ENCODE data around the gene FDCSP. TPM values are rescaled to one million over a fixed set of nuclear protein-coding genes. Genes with fewer than 3 reads are reported as not detected.

Gene FDCSP
- total and polyA plus RNA-seq, 12 donors, result not detected

DNA sequence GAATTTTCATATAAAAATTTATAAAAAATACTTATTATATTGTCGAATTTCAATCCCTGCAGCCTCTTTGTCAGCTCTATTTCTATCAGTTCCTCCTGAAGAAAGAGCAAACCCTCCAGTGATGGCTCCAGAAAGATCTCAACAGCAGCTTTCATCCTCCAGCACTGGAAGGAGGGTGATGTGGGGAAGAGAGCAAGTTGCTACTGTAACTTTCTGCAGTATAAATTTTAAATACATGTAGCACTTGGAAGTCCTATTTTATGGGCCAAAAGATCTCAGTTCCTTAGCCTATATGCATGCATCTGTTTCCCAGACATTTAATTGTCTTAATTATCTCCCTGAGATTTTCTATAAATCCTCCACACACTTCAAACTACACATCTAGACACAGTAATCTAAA lies 44.1 kb upstream of the FDCSP start:
- no peak overlapping the region for H3K4me3 ChIP-seq
- H3K27me3 ChIP-seq, result no peaks in the 10 kb centered on the region
- H3K36me3 ChIP-seq, result no peaks in the 10 kb centered on the region
- no peaks in the 10 kb centered on the region for H3K4me1 ChIP-seq
- intact Hi-C loops (cut with DNase I), result loop anchor here in 2 of 10 donors (10.0 kb wide), 1 partner anchor 497 kb away; no protein-coding TSS in a partner anchor
- TF ChIP-seq, protein P1, sequence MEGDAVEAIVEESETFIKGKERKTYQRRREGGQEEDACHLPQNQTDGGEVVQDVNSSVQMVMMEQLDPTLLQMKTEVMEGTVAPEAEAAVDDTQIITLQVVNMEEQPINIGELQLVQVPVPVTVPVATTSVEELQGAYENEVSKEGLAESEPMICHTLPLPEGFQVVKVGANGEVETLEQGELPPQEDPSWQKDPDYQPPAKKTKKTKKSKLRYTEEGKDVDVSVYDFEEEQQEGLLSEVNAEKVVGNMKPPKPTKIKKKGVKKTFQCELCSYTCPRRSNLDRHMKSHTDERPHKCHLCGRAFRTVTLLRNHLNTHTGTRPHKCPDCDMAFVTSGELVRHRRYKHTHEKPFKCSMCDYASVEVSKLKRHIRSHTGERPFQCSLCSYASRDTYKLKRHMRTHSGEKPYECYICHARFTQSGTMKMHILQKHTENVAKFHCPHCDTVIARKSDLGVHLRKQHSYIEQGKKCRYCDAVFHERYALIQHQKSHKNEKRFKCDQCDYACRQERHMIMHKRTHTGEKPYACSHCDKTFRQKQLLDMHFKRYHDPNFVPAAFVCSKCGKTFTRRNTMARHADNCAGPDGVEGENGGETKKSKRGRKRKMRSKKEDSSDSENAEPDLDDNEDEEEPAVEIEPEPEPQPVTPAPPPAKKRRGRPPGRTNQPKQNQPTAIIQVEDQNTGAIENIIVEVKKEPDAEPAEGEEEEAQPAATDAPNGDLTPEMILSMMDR (IDR thresholded peaks at IDR 0.05), result no peak
- DNase-seq, result no peak
- ATAC-seq, result no peak
- H3K27ac ChIP-seq, result no peak overlapping the region
- 61 to 68% methylated on average over 1 of the region's 1 CpG for WGBS, 2 donors
- H3K9me3 ChIP-seq, result peaks cover 0 to 5% (median 0%) of the 10 kb centered on the region in 11 donors

DNA sequence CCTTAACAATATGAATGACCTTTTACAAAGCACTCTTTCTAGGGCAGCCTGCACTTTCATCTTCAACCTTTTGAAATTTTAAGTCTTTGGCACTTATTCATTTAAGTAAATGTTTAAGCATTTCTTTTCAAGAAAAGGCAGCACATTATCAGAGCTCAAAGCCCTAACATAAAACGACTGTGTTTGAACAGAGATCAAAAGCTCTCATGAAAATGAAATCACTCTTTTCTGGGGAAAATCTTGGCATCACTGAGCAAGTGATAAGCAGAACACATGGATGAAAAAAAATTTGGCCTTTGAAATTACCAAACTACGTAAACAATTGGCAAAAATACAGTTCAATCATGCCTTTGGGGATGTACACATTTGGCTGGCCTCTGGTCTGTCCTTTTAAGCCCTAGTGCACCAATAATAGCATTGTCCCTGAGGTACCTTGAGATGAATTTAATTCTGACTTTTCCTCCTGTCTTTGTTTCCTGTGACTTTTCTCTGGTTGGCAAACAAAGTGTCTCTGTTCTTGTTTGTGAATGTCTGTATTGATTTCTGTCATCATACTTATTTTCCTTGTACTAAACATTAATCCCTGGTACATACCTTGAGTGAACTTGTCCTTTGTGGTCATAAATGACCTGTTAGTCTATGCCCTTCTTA lies 43.3 kb upstream of the FDCSP start:
- Histone ChIP-seq H3K36me3 (no peaks in the 10 kb centered on the region), H3K4me3 (no peak overlapping the region), H3K4me1 (no peaks in the 10 kb centered on the region), H3K9me3 (peaks cover 0 to 5% (median 0%) of the 10 kb centered on the region in 11 donors), H3K27ac (no peak overlapping the region), H3K27me3 (no peaks in the 10 kb centered on the region)
- no peak for DNase-seq
- ATAC-seq, result no peak
- TF ChIP-seq, protein P1 (IDR thresholded peaks at IDR 0.05), result no peak
- WGBS, 2 donors, result 43 to 61% methylated on average over 2 of the region's 2 CpGs
- intact Hi-C loops (cut with DNase I), result loop anchor here in 2 of 10 donors (10.0 kb wide), 1 partner anchor 498 kb away; no protein-coding TSS in a partner anchor

- DNase-seq (no peak), ATAC-seq (no peak)
- Histone ChIP-seq H3K9me3 (peaks cover 0 to 5% (median 0%) of the 10 kb centered on the region in 11 donors), H3K36me3 (no peaks in the 10 kb centered on the region), H3K4me3 (no peak overlapping the region), H3K4me1 (no peaks in the 10 kb centered on the region), H3K27ac (no peak overlapping the region), H3K27me3 (no peaks in the 10 kb centered on the region)
- TF ChIP-seq, protein P1 (IDR thresholded peaks at IDR 0.05), result peak in 7 of 9 donors; percentile 15 to 63 (median 45)
- intact Hi-C loops (cut with DNase I), result loop anchor here in 2 of 10 donors (10.0 kb wide), 1 partner anchor 499 kb away; no protein-coding TSS in a partner anchor
- 50 to 52% methylated on average over 6 of the region's 6 CpGs for WGBS, 2 donors
Measured at GRCh38 chr4:70183168-70183939, 42.6 kb upstream of the FDCSP start.

DNA sequence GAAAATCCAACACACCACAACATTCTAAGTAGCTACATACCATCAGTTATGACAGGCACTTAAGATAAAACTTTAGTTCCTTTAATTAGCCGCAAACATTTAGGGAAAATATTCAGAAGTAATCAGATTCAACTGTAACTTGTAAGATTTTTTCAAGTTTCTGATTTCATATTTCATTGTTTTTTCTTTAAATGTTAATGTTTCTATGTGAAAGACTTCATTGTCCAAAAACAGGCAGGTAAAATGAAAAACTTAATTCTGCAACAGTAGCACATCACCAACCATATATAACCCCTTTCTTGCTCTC lies 42.0 kb upstream of the FDCSP start:
- TF ChIP-seq, protein P1 (IDR thresholded peaks at IDR 0.05), result peak in 1 of 9 donors; percentile 25
- 50 to 52% methylated on average over 1 of the region's 1 CpG for WGBS, 2 donors
- DNase-seq (no peak), ATAC-seq (no peak)
- Histone ChIP-seq H3K27me3 (no peaks in the 10 kb centered on the region), H3K36me3 (no peaks in the 10 kb centered on the region), H3K4me1 (no peaks in the 10 kb centered on the region), H3K27ac (no peak overlapping the region), H3K4me3 (no peak overlapping the region), H3K9me3 (peaks cover 0 to 5% (median 0%) of the 10 kb centered on the region in 11 donors)
- intact Hi-C loops (cut with DNase I), result loop anchor here in 2 of 10 donors (10.0 kb wide), 1 partner anchor 499 kb away; no protein-coding TSS in a partner anchor

All from heart right ventricle (tissue), 16 donors.